ENCODE results near the gene MEGF11. TPM values are rescaled to one million over a fixed set of nuclear protein-coding genes. Genes with fewer than 3 reads are reported as not detected.

MEGF11 gene
- polyA plus RNA-seq, 2 of the 4 experiments (the other 2 are of a cell fraction): 0.25 to 0.31 TPM

GRCh38 chr15:66057089-66057488 lies 196.5 kb downstream of the MEGF11 start:
- no peaks in the 10 kb centered on the region for H3K9me3 ChIP-seq
- no peak for DNase-seq (ENCODE audit: low read depth in 1 of 2, low spot score in 1 of 2)
- H3K4me1 ChIP-seq: no peaks in the 10 kb centered on the region
- H3K4me3 ChIP-seq: no peak overlapping the region
- CTCF ChIA-PET: interaction anchor here (0.9 kb wide), 1 partner anchor 24 kb away, joined by 3 read pairs; no protein-coding TSS in a partner anchor
- TF ChIP-seq BCL3 (IDR thresholded peaks at IDR 0.05): no peak
- no peak for TF ChIP-seq USF2 (IDR thresholded peaks at IDR 0.05)
- no peak for TF ChIP-seq SMC3 (IDR thresholded peaks at IDR 0.05)
- no peak for TF ChIP-seq RARB (CRISPR knock-in tag; IDR thresholded peaks at IDR 0.05)
- no peak for TF ChIP-seq FOSL2 (IDR thresholded peaks at IDR 0.05)
- TF ChIP-seq FOSL2 (CRISPR knock-in tag; IDR thresholded peaks at IDR 0.05): no peak
- TF ChIP-seq HOXB13 (CRISPR knock-in tag; IDR thresholded peaks at IDR 0.05; ENCODE audit: low read depth): no peak
- TF ChIP-seq BHLHE40 (IDR thresholded peaks at IDR 0.05; ENCODE audit: low read depth, low read length): no peak
- FAIRE-seq: no peak
- ATAC-seq: no peak
- POLR2A ChIA-PET: interaction anchor here (0.6 kb wide), 1 partner anchor 540 kb away, joined by 3 read pairs; no protein-coding TSS in a partner anchor
- WGBS (ENCODE audit: missing lambda C conversion rate): 55% methylated on average over 7 of the region's 7 CpGs
- H3K27ac ChIP-seq: no peak overlapping the region
- H3K4me2 ChIP-seq: no peak overlapping the region

GRCh38 chr15:66053991-66054390 lies 199.6 kb downstream of the MEGF11 start:
- WGBS (ENCODE audit: missing lambda C conversion rate): 47% methylated on average over 3 of the region's 3 CpGs
- no peak for TF ChIP-seq FOSL2 (IDR thresholded peaks at IDR 0.05)
- TF ChIP-seq FOSL2 (CRISPR knock-in tag; IDR thresholded peaks at IDR 0.05): no peak
- no peak for TF ChIP-seq MAX (IDR thresholded peaks at IDR 0.05)
- TF ChIP-seq CHD4 (IDR thresholded peaks at IDR 0.05; ENCODE audit: borderline replicate concordance): no peak
- TF ChIP-seq CBX2 (IDR thresholded peaks at IDR 0.05; ENCODE audit: borderline replicate concordance, low read depth): no peak
- TF ChIP-seq RAD21 (conservative IDR thresholded peaks at IDR 0.05 in 1 of 2, IDR thresholded peaks at IDR 0.05 in 1 of 2): no peak
- no peak for TF ChIP-seq PBX3 (IDR thresholded peaks at IDR 0.05)
- no peak for TF ChIP-seq BCL3 (IDR thresholded peaks at IDR 0.05)
- no peak for TF ChIP-seq ELK1 (IDR thresholded peaks at IDR 0.05; ENCODE audit: low read depth, low read length)
- no peak for TF ChIP-seq JUN (IDR thresholded peaks at IDR 0.05)
- TF ChIP-seq ZFP36 (IDR thresholded peaks at IDR 0.05; ENCODE audit: borderline replicate concordance, partially characterized antibody): no peak
- no peak for TF ChIP-seq ZNF302 (CRISPR knock-in tag; IDR thresholded peaks at IDR 0.05)
- no peak for TF ChIP-seq CTCF (IDR thresholded peaks at IDR 0.05)
- TF ChIP-seq MAFK (IDR thresholded peaks at IDR 0.05; ENCODE audit: partially characterized antibody): no peak
- no peak for TF ChIP-seq RCOR1 (IDR thresholded peaks at IDR 0.05; ENCODE audit: low read depth, low read length)
- TF ChIP-seq SMC3 (IDR thresholded peaks at IDR 0.05): no peak
- TF ChIP-seq MAZ (IDR thresholded peaks at IDR 0.05; ENCODE audit: borderline replicate concordance, low read depth, low read length): no peak
- TF ChIP-seq KDM5A (IDR thresholded peaks at IDR 0.05): no peak
- Histone ChIP-seq H3K4me2 (no peak overlapping the region), H3K4me1 (no peaks in the 10 kb centered on the region), H3K4me3 (no peak overlapping the region), H3K27ac (no peak overlapping the region), H3K9me3 (no peaks in the 10 kb centered on the region)
- CTCF ChIA-PET: interaction anchor here (1.6 kb wide), 2 partner anchors 48 to 138 kb away, joined by 4 read pairs; no protein-coding TSS in a partner anchor
- POLR2A ChIA-PET: no interaction called here
- ATAC-seq: no peak
- no peak for FAIRE-seq
- DNase-seq (ENCODE audit: low read depth in 1 of 2, low spot score in 1 of 2): no peak
